Measurements from ENCODE around the gene PIAS2.
"Not testable (repeated sequence)": the region's sequence is repeated elsewhere in the genome, so short reads cannot be mapped to it uniquely, and the experiment has no call there.

The PIAS2 gene

GRCh38 chr18:46909497-46909896, 7.8 kb downstream of the PIAS2 start:
- DNase-seq (ENCODE audit: low read depth, low spot score), result no peak

GRCh38 chr18:46903406-46903805, 13.9 kb downstream of the PIAS2 start:
- DNase-seq (ENCODE audit: low read depth, low spot score), result no peak

GRCh38 chr18:46899274-46899948, 17.9 kb downstream of the PIAS2 start:
- no peak for DNase-seq (ENCODE audit: low read depth, low spot score)

GRCh38 chr18:46894124-46894523, 23.2 kb downstream of the PIAS2 start:
- no peak for DNase-seq (ENCODE audit: low read depth, low spot score)

GRCh38 chr18:46893360-46893759, 23.9 kb downstream of the PIAS2 start:
- no peak for DNase-seq (ENCODE audit: low read depth, low spot score)

- DNase-seq (ENCODE audit: low read depth, low spot score), result no peak
These were observed 24.5 kb downstream of the PIAS2 start for GRCh38 chr18:46892842-46893241.

DNA sequence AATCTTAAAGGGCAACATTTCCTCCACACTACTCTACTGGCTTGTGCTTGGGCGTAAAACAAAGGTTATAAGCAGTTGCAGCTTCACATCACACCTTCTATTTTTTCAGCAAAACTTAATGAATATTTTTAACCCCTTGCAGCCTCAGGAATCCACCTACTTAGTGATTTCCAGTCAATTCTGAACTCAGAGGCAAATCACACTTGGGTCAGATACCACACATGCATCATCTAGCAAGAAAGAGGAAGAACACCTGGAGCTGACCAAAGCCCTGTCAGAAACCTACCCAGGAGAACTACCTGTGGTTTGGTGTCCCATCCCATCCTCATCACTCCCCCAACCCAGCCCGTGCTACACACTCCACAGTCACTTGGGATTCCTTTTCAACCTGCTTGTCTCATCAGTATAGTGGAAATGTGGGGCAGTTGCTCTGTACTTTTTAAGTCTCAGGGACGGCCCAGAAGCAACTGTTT, 25.5 kb downstream of the PIAS2 start:
- no peak for DNase-seq (ENCODE audit: low read depth, low spot score)

GRCh38 chr18:46888965-46889364, 28.3 kb downstream of the PIAS2 start:
- DNase-seq (ENCODE audit: low read depth, low spot score), result no peak

DNA sequence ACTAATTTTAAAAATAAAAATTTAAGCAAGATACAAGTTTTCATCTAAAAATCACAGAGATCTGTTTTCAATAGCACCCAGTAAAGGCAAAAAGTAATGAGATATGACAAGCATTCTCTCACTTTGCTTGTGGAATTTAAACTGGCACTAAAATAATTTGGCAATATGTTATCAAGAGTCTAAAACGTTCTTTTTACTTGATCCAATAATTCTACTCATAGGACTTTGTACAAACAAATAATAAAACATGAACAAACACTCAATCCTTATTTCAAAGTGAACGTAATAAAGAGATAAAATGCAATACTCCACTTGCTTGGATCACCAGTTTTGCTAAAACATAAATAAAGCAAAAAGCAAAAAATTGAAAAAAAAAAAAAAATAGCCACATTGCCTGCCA, 30.4 kb downstream of the PIAS2 start:
- no peak for DNase-seq (ENCODE audit: low read depth, low spot score)

DNA sequence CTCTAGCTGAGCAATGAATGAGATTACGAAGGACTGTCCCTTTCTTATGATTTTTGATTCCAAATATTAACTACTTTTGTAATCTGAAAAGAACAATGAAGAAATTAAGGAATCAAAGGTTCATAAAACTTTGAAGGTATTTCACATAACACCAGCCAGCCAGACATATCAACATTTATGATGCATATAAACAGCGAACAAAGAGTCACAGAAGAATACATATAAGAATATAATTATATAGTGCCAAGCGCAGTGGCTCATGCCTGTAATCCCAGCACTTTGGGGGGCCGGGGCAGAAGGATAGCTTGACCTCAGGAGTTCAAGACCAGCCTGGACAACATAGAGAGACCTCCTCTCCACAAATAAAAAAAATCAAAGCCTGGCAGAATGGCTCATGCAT, 34.1 kb downstream of the PIAS2 start:
- DNase-seq (ENCODE audit: low read depth, low spot score), result no peak

- DNase-seq (ENCODE audit: low read depth, low spot score), result no peak
These were observed 39.8 kb downstream of the PIAS2 start for GRCh38 chr18:46877329-46877987.

GRCh38 chr18:46868169-46868921, 49.0 kb downstream of the PIAS2 start:
- DNase-seq (ENCODE audit: low read depth, low spot score), result no peak

DNA sequence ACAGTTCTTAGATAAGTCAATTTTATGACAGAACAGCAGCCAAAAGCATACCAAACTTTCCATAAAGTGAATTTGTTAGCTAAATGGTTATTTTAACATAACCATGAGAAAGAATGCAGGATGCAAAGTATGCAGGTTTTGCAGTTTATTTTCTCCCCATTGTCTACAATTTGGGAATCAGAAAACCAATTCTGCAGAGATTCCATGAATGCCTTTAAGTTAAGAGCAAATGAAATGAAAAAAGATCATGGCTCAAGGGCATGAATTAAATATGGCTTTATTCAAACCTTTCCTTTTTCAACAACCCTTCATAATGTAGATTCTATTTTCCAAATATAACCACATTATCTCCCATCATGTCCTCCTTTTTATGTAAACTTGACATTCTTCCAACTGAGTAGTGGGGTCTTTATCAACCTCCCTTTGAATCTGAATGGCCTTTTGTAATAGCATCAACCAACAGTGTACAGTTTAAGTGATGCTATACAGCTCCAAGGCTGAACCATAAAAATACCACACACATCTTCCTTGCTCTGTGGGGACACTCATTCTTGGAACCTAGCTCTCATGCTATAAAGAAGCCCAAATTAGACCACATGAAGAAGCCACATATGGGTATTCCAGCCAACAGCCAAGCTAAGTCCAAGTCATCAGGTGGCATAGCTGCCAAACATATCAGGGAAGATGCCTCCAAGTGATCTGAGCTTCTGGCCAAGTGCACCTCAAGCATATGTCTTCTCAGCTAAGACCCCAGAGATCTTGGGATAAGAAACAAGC, 49.8 kb downstream of the PIAS2 start:
- DNase-seq (ENCODE audit: low read depth, low spot score), result no peak

GRCh38 chr18:46866523-46866922, 50.8 kb downstream of the PIAS2 start:
- no peak for DNase-seq (ENCODE audit: low read depth, low spot score)

GRCh38 chr18:46865245-46865644, 52.1 kb downstream of the PIAS2 start:
- DNase-seq (ENCODE audit: low read depth, low spot score), result not testable (repeated sequence)

DNA sequence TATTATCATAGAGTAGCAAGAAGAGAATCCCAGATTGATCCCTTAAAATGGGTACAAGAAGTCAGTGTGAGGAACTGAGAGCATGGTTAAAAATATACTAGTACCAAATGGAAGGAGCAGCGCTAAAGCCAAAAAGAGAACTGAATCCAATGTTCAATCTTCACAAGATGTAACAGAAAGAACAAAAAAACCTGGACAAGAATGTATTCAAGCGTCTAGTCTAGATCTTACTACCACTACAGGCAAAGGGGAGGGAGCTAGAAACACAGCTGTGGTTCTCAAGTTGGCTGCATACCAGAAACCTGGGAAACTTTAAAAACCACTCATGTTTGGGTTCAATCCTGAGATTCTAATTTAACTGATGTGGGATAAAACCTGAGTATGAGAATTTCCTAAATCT, 57.5 kb downstream of the PIAS2 start:
- DNase-seq (ENCODE audit: low read depth, low spot score), result no peak

- DNase-seq (ENCODE audit: low read depth, low spot score), result no peak
These were observed 59.0 kb downstream of the PIAS2 start for GRCh38 chr18:46858290-46858689.

GRCh38 chr18:46856973-46857372, 60.3 kb downstream of the PIAS2 start:
- no peak for DNase-seq (ENCODE audit: low read depth, low spot score)

- no peak for DNase-seq (ENCODE audit: low read depth, low spot score)
These were observed 68.3 kb downstream of the PIAS2 start for GRCh38 chr18:46849007-46849406.

GRCh38 chr18:46843372-46843771, 73.9 kb downstream of the PIAS2 start:
- no peak for DNase-seq (ENCODE audit: low read depth, low spot score)

GRCh38 chr18:46842583-46842982, 74.7 kb downstream of the PIAS2 start:
- no peak for DNase-seq (ENCODE audit: low read depth, low spot score)

- DNase-seq (ENCODE audit: low read depth, low spot score), result no peak
These were observed 83.4 kb downstream of the PIAS2 start for GRCh38 chr18:46833899-46834298.

All from activated CD4-positive, CD25-positive, alpha-beta regulatory T cell treated with anti-CD3 and anti-CD28 coated beads, Interleukin-2, amount 50 U/mL, for 16 hours (primary cell).